SJSA1 (cell line): ENCODE results near the gene NUCKS1. TPM values are rescaled to one million over a fixed set of nuclear protein-coding genes. Genes with fewer than 3 reads are reported as not detected.

Experiments used
- DNase-seq, 2 experiments: peaks; one replicate each; pipeline ENCODE4 v3.0.0-alpha.2; 2015 to 2020; ENCODE audit warnings: low spot score in 2 of 2, low read depth in 1 of 2
- H3K27ac ChIP-seq: fragments of 250-450 bp; sonication (Bioruptor Pico); 2 replicates; pipeline ENCODE4 v1.5.1; 2020; ENCODE audit warnings: mild to moderate bottlenecking, moderate library complexity
- H3K27me3 ChIP-seq: fragments of 250-450 bp; sonication (Bioruptor Pico); replicated peaks from 2 replicates; pipeline ENCODE4 v1.5.1; 2020; ENCODE audit warnings: mild to moderate bottlenecking, moderate library complexity
- H3K36me3 ChIP-seq: fragments of 250-450 bp; sonication (Bioruptor Pico); 2 replicates; pipeline ENCODE4 v1.5.1; 2020; ENCODE audit warnings: mild to moderate bottlenecking
- H3K4me1 ChIP-seq: fragments of 250-450 bp; sonication (Bioruptor Pico); replicated peaks from 2 replicates; pipeline ENCODE4 v1.6.1; 2021; ENCODE audit warnings: mild to moderate bottlenecking
- H3K4me3 ChIP-seq: fragments of 250-450 bp; sonication (Bioruptor Pico); 2 replicates; pipeline ENCODE4 v1.5.1; 2020; ENCODE audit warnings: mild to moderate bottlenecking
- H3K9me3 ChIP-seq: fragments of 250-450 bp; sonication (Bioruptor Pico); replicated peaks from 2 replicates; pipeline ENCODE4 v1.5.1; 2020; ENCODE audit warnings: mild to moderate bottlenecking
- total RNA-seq: library from RNA; depleted of rRNA; stranded (reverse); fragments of >200 nt; shearing (Covaris generic); gene quantifications from 2 replicates; pipeline ENCODE4 v1.2.3, GENCODE V29; 2014

NUCKS1 gene
- total RNA-seq, 1 experiment from 2014 or later = 290 TPM

DNA sequence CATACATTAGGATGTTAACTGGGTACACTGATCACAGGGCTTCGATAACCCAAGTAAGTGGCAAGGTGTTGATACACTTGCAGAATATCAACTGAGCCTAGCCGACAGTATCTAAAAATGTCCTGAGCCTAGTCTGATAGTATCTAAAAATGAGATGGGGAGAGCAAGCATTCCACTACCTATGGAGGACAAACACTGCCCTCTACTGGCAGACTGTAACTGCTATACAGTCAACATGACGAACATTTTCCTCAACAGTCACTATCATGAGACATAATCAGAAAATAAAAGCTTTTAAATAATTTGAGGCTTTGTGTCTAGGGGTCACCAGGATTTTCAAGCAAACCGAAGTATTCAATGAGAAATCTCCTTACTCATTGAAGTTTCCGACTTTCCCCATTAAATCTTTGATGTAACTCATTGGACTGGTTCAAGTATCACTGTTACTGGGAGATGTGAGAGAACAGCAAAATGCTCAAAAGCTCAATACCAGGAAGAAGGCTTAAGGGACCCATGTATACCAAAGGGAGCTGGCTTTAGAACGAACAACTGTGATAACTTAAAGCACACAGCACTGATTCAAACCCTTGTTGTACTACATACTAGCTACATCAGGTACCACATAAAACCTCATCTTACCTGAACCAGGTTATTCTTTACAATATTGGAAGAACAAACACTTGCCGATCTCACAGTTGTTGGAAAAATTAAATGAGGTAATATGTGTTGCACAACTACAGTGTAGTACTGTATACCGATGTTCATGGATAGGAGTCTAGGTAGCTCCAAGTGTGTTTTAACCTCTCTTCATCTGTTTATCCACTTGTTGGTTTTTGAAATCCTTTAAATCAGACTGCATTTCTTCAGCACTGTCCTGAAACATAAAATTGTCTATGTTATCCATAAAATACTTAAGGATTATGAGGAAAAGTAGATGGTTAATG lies 38.6 kb downstream of the NUCKS1 start:
- DNase-seq = peak; percentile 60 to 68
- Histone ChIP-seq H3K36me3 (peaks cover 46% of the 10 kb centered on the region), H3K27me3 (no peaks in the 10 kb centered on the region), H3K4me1 (0 out of 2 replicates have a peak, but pooled peaks cover 7% of the 10 kb centered on the region), H3K9me3 (no peaks in the 10 kb centered on the region), H3K27ac (no peak overlapping the region), H3K4me3 (no peak overlapping the region)

- DNase-seq = no peak
- Histone ChIP-seq H3K4me1 (0 out of 2 replicates have a peak, but pooled peaks cover 7% of the 10 kb centered on the region), H3K36me3 (peaks cover 36% of the 10 kb centered on the region), H3K4me3 (no peak overlapping the region), H3K9me3 (no peaks in the 10 kb centered on the region), H3K27ac (no peak overlapping the region), H3K27me3 (no peaks in the 10 kb centered on the region)
Measured at GRCh38 chr1:205710201-205711062, 39.5 kb downstream of the NUCKS1 start.

DNA sequence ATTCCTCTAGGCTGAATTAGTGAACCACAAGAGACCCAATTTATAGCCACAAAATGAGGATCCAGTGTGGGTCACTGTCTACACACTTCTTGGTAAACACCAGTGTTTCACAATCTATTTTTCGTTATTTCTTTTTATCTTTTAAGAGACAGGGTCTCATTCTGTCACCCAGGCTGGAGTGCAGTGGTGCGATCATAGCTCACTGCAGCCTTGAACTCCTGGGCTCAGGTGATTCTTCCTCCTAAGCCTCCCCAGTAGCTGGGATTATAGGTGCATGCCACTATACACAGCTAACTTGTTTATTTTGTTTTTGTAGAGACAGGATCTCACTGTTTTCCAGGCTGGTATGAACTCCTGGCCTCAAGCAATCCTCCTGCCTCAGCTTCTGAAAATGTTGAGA lies 40.3 kb downstream of the NUCKS1 start:
- H3K36me3 ChIP-seq = peaks cover 28% of the 10 kb centered on the region
- DNase-seq = no peak

GRCh38 chr1:205709059-205709398 lies 41.0 kb downstream of the NUCKS1 start:
- Histone ChIP-seq H3K9me3 (no peaks in the 10 kb centered on the region), H3K27me3 (no peaks in the 10 kb centered on the region), H3K4me3 (no peak overlapping the region), H3K27ac (no peak overlapping the region), H3K4me1 (0 out of 2 replicates have a peak, but pooled peaks cover 7% of the 10 kb centered on the region), H3K36me3 (peaks cover 25% of the 10 kb centered on the region)
- peak in 1 of 2 experiments; percentile 20 for DNase-seq

More for the DNA sequence above, 40.3 kb downstream of the NUCKS1 start:
- H3K9me3 ChIP-seq = no peaks in the 10 kb centered on the region
- H3K27ac ChIP-seq = no peak overlapping the region
- no peaks in the 10 kb centered on the region for H3K27me3 ChIP-seq
- H3K4me3 ChIP-seq = no peak overlapping the region
- 0 out of 2 replicates have a peak, but pooled peaks cover 7% of the 10 kb centered on the region for H3K4me1 ChIP-seq

DNA sequence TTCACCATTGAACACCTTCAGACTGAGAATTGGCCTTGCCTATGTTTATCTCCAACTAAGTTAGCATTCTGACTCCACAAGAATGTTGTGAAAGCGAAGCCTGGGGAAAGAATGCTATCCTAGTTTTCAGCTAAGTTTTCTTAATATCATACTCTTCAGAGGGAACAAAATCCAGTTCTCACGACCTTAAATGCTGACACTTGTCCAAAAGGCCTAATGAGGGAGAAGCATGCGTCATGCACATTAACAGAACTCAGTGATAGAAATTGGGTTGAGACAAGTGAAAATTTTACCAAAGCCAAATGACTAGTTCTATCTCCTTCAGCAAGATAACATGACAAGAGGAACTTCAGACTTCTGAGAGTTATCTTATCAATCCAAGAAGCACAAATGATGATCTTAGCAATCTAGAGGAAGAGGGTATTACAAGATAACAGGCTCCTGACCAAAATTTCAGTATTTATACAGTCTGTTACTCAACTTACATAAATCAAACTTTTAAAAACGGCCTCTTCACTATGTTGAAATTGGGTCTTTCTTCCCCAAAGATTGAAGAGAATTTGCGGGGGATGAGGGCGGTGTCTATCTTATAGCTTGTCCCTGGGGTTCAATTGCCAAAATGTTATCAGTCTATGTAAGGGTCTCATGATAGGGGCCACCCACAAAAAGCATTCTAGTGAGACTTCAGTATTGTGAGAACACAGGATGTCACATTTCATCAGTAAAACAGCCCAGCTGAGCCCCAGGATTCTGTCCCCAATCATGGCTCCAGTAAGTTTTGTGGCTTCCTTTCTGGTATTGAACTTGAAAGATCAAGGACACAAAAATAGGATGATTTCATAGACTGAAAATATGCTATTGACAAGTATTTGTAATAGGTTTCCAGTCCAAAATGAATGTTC lies 43.1 kb downstream of the NUCKS1 start:
- Histone ChIP-seq H3K27me3 (no peaks in the 10 kb centered on the region), H3K27ac (no peak overlapping the region), H3K36me3 (peaks cover 23% of the 10 kb centered on the region), H3K9me3 (no peaks in the 10 kb centered on the region), H3K4me3 (no peak overlapping the region), H3K4me1 (0 out of 2 replicates have a peak, but pooled peaks cover 7% of the 10 kb centered on the region)
- DNase-seq = no peak

DNA sequence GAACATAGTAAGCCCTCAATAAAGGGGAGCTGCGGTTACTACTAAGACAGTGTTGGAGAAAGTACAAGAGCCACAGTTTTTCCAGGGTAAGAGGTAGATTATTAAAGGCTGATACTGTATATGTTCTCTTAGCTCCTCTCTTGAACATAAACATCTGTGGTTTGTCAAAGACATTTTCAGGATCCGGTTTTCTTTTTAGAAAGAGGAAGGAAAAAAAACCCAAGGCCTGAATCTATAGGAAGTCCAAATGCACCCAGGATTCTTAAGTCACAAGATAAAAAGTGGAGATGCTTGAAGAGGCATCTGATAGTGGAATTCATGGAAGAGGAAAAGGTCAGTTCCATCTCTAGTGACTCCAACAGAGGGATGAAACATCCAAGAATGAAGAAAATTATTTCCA lies 45.1 kb downstream of the NUCKS1 start:
- Histone ChIP-seq H3K27me3 (no peaks in the 10 kb centered on the region), H3K4me3 (no peak overlapping the region), H3K27ac (no peak overlapping the region), H3K36me3 (peaks cover 12% of the 10 kb centered on the region), H3K4me1 (0 out of 2 replicates have a peak, but pooled peaks cover 7% of the 10 kb centered on the region), H3K9me3 (no peaks in the 10 kb centered on the region)
- DNase-seq = no peak

DNA sequence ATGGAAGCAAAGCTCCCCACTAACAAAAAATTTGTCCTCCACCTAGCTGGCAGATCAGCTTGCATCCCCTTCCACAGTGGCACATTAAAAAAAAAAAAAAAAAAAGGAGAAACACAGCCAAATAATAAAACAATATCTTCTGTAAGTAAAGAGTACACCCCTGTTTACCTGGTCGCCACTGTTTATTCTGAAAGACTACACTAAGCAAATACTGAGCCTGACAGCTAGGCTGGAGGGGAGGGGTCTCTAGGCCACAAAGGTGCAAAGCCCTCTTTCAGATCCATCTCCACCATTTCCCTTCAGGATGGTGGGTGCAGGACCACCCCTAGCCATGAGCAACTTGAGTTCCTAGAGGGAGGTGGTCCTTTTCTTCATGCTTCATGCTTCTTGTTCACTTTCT lies 46.9 kb downstream of the NUCKS1 start:
- no peaks in the 10 kb centered on the region for H3K36me3 ChIP-seq
- no peak for DNase-seq

DNA sequence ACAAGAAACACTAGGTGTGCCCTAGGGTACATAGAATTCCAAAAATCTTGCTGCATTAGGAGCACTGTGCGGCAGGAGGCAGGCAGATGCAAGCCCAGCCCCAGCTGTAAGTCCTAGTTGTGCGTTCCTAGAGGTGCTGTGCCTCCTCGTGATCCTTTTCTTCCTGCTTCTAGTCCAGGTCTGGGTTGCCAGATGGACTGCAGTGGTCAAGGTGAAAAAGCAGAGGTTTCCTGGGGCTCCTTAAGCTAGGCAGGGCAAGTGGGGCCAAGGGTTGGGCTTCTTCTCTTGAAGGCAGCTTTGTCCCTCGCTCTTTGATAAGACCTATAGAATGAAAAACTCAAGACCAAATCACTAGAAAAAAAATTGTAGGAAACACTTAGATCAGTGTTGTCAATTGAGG lies 48.1 kb downstream of the NUCKS1 start:
- no peaks in the 10 kb centered on the region for H3K36me3 ChIP-seq
- H3K9me3 ChIP-seq = no peaks in the 10 kb centered on the region
- no peaks in the 10 kb centered on the region for H3K27me3 ChIP-seq
- no peak for DNase-seq
- H3K4me3 ChIP-seq = no peak overlapping the region
- no peak overlapping the region for H3K27ac ChIP-seq
- no peaks in the 10 kb centered on the region for H3K4me1 ChIP-seq

More for the DNA sequence above, 46.9 kb downstream of the NUCKS1 start:
- Histone ChIP-seq H3K4me3 (no peak overlapping the region), H3K27ac (no peak overlapping the region), H3K4me1 (no peaks in the 10 kb centered on the region), H3K9me3 (no peaks in the 10 kb centered on the region), H3K27me3 (no peaks in the 10 kb centered on the region)

- Histone ChIP-seq H3K4me3 (no peak overlapping the region), H3K27me3 (no peaks in the 10 kb centered on the region), H3K4me1 (no peaks in the 10 kb centered on the region), H3K36me3 (no peaks in the 10 kb centered on the region), H3K27ac (no peak overlapping the region), H3K9me3 (no peaks in the 10 kb centered on the region)
- DNase-seq = no peak
Measured at GRCh38 chr1:205701420-205701819, 48.6 kb downstream of the NUCKS1 start.

DNA sequence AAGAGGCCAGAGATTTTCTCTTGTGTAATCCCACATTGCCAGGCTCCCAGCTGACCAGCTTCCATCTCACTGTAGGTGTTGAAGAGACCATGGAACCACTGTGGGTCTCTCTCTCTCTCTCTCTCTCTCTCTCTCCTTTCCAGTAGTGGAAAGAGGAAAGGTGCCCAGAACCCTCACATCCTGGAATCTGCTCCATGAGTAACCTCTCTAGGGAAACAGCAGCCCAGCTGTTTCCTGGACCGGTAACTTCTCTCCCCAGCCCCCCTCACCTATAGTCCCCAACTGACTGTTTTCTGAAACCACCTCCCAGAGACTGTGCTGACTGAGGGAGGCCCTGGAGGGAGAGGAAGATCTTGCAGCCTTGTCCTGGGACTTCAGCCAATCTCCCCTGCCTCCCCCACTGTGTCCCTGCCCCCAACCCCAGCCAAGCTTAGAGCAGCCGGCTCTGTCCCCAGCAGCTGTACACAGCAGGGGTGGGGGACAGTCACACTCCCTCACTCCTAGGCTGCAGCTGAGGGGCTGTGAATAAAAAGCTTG lies 49.0 kb downstream of the NUCKS1 start:
- H3K27ac ChIP-seq = no peak overlapping the region

DNA sequence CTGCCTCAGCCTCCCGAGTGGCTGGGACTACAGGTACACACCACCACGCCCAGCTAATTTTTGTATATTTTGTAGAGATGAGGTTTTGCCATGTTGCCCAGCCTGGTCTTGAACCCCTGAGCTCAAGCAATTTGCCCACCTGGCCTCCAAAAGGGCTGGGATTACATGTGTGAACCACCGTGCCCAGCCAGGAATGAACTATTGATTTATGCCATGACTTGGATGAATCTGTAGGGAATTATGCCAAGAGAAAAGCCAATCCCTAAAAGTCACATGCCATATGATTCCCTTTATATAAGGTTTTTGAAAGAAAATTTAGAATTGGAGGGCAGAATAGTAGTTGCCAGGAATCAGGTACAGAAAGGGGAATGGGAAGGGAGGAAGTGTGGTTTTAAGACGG lies 50.6 kb downstream of the NUCKS1 start:
- Histone ChIP-seq H3K27ac (no peak overlapping the region), H3K36me3 (no peaks in the 10 kb centered on the region), H3K27me3 (no peaks in the 10 kb centered on the region), H3K9me3 (no peaks in the 10 kb centered on the region), H3K4me1 (no peaks in the 10 kb centered on the region), H3K4me3 (no peak overlapping the region)
- DNase-seq = no peak

More for the DNA sequence above, 49.0 kb downstream of the NUCKS1 start:
- H3K4me1 ChIP-seq = no peaks in the 10 kb centered on the region
- no peaks in the 10 kb centered on the region for H3K27me3 ChIP-seq
- H3K36me3 ChIP-seq = no peaks in the 10 kb centered on the region
- no peak overlapping the region for H3K4me3 ChIP-seq
- no peaks in the 10 kb centered on the region for H3K9me3 ChIP-seq
- no peak for DNase-seq

- H3K4me1 ChIP-seq = no peaks in the 10 kb centered on the region
- no peaks in the 10 kb centered on the region for H3K27me3 ChIP-seq
- H3K9me3 ChIP-seq = no peaks in the 10 kb centered on the region
- no peak for DNase-seq
- no peak overlapping the region for H3K27ac ChIP-seq
- no peak overlapping the region for H3K4me3 ChIP-seq
- H3K36me3 ChIP-seq = no peaks in the 10 kb centered on the region
Measured at GRCh38 chr1:205698921-205699320, 51.1 kb downstream of the NUCKS1 start.
